ENCODE data around the gene EPS8.

DNA sequence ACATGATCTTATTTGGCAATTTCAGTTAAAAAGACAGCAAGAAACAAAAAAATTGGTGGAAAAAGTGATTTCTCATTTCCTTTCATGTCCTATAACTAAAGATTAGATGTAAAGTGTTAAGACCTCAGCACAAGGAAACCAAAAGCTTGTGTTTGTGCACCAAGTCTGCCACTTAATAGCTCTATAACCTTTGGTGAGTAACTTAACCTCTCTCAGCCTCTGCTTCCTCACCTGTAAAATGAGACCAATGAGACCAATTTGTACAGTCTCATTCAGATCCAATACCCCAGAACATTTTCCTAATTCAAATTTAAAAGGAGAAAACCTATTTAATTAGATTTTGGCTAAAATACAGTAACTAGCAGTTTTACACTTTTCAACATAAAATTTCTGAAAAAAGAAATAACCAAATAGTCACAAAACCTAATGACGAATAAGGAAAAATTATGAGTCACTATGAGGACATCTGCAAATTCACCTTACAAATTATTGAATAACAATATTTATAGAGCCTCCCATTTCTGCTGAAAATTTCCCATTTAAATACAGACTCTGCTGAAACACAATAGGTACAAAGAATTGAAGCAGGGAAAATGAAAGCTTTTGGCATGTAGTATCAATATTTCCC is 71.1 kb downstream of the EPS8 start:
- TF ChIP-seq, protein P1, sequence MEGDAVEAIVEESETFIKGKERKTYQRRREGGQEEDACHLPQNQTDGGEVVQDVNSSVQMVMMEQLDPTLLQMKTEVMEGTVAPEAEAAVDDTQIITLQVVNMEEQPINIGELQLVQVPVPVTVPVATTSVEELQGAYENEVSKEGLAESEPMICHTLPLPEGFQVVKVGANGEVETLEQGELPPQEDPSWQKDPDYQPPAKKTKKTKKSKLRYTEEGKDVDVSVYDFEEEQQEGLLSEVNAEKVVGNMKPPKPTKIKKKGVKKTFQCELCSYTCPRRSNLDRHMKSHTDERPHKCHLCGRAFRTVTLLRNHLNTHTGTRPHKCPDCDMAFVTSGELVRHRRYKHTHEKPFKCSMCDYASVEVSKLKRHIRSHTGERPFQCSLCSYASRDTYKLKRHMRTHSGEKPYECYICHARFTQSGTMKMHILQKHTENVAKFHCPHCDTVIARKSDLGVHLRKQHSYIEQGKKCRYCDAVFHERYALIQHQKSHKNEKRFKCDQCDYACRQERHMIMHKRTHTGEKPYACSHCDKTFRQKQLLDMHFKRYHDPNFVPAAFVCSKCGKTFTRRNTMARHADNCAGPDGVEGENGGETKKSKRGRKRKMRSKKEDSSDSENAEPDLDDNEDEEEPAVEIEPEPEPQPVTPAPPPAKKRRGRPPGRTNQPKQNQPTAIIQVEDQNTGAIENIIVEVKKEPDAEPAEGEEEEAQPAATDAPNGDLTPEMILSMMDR (IDR thresholded peaks at IDR 0.05), result no peak
- TF ChIP-seq POLR2A (IDR thresholded peaks at IDR 0.05), result no peak

Measured in sigmoid colon (tissue), 3 donors.